ENCODE results near the gene STIL.
A peak's percentile ranks its signal among the peaks of the same experiment; 100 is the strongest.

DNA sequence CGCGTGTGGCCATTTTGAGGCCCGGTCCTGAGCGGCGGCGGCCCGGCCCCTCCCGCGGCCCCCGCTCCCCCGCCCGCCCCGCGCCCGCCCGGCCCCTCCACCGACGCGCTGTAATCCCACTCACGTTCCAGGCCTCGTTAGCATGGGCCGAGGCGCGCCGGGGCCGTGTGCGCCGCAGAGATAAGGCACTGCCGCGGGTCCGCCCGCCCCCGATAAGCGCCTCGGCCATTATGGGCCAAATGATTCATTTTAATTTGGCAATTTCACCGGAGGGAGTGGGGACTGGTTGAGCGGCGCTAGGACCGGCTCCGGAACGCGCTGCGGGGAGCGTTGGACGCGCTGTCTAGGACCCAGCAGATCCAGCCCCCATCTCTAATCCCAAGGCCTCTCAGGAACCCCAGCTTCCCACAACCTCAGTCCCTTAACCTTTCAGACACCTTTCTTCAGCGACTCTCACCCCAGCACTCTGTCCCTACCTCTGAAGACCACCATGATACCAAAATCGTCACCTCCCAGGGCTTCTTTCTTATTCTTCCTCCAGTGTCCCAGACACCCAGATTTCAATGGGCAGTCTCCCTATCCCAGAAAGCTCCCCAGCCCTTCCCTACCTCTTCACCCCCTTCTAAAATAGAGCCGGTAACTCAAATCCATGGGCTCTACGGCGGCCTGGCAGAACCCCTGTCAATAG, 81.6 kb downstream of the STIL start, which contains the start of gene TAL1:
- TF ChIP-seq POLR2A (IDR thresholded peaks at IDR 0.05; ENCODE audit: low read length) (peak; percentile 83), GATA1 (IDR thresholded peaks at IDR 0.05; ENCODE audit: low read depth, low read length) (peak; percentile 94)

Data from erythroblast (primary cell).